ENCODE measurements around the gene TAOK3.

Gene TAOK3

DNA sequence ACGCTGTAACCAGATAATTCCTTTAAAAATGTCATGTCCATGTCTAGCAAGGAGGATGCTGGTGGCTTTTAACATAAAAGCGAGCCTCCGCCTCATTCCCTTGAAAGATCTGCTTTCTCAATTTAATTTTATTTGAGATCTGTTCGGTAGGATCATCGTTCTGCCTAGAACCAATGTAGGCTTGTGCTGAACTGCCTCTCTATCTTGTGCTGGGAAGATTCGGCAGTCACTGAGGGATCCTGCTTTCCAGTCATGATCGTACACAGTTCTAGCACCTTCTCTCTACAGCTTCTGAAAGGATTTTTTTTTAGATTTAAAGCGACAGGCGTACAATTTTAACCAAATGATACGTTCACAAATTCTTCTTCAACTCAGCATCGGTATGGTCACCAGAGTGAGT lies 182.4 kb downstream of the TAOK3 start:
- DNase-seq (ENCODE audit: low read depth), result no peak
- no peak for TF ChIP-seq CTCF (IDR thresholded peaks at IDR 0.05; ENCODE audit: low read depth, low read length, missing control alignments)

GRCh38 chr12:118189741-118190191 lies 182.9 kb downstream of the TAOK3 start:
- no peak overlapping the region for H3K4me3 ChIP-seq (ENCODE audit: low read depth, low read length)
- TF ChIP-seq CTCF (IDR thresholded peaks at IDR 0.05; ENCODE audit: low read depth, low read length, missing control alignments), result no peak
- DNase-seq (ENCODE audit: low read depth), result no peak

More for the DNA sequence above, 182.4 kb downstream of the TAOK3 start:
- H3K4me3 ChIP-seq (ENCODE audit: low read depth, low read length), result no peak overlapping the region

- no peak for TF ChIP-seq CTCF (IDR thresholded peaks at IDR 0.05; ENCODE audit: low read depth, low read length, missing control alignments)
- no peak overlapping the region for H3K4me3 ChIP-seq (ENCODE audit: low read depth, low read length)
Observed at GRCh38 chr12:118188690-118189371, 183.9 kb downstream of the TAOK3 start.

GRCh38 chr12:118187751-118188435 lies 184.8 kb downstream of the TAOK3 start:
- no peak overlapping the region for H3K4me3 ChIP-seq (ENCODE audit: low read depth, low read length)
- DNase-seq (ENCODE audit: low read depth), result no peak
- no peak for TF ChIP-seq CTCF (IDR thresholded peaks at IDR 0.05; ENCODE audit: low read depth, low read length, missing control alignments)

More at GRCh38 chr12:118188690-118189371, 183.9 kb downstream of the TAOK3 start:
- no peak for DNase-seq (ENCODE audit: low read depth)

- no peak for TF ChIP-seq CTCF (IDR thresholded peaks at IDR 0.05; ENCODE audit: low read depth, low read length, missing control alignments)
- no peak overlapping the region for H3K4me3 ChIP-seq (ENCODE audit: low read depth, low read length)
- DNase-seq (ENCODE audit: low read depth), result no peak
Observed at GRCh38 chr12:118185602-118186397, 186.9 kb downstream of the TAOK3 start.

- TF ChIP-seq CTCF (IDR thresholded peaks at IDR 0.05; ENCODE audit: low read depth, low read length, missing control alignments), result no peak
- no peak overlapping the region for H3K4me3 ChIP-seq (ENCODE audit: low read depth, low read length)
- no peak for DNase-seq (ENCODE audit: low read depth)
Observed at GRCh38 chr12:118183711-118184110, 189.0 kb downstream of the TAOK3 start.
